A549 (cell line): Measurements from ENCODE around the gene F2R.

Source experiments
- CEBPB ChIP-seq, 2 experiments: fragments of >200 bp in 1 of 2; sonication (Bioruptor Twin) in 1 of 2; formaldehyde crosslinking in 1 of 2; IDR thresholded peaks; 2 replicates each; pipeline ENCODE4 v1.6.1; 2012 to 2016
- CTCF ChIP-seq: fragments of >200 bp; sonication (Bioruptor Twin); formaldehyde crosslinking; IDR thresholded peaks from 3 replicates; pipeline ENCODE4 v1.5.1; 2016
- EP300 ChIP-seq, 2 experiments: fragments of >200 bp; sonication (Bioruptor Twin); formaldehyde crosslinking; IDR thresholded peaks; 2 replicates in 1 of 2; 3 replicates in 1 of 2; pipeline ENCODE4 v1.6.1; 2016 to 2017
- HMGXB4 ChIP-seq: fragments of 250-450 bp; sonication (Bioruptor Pico); IDR thresholded peaks from 2 replicates; pipeline ENCODE4 v1.5.0; 2021; ENCODE audit warnings: mild to moderate bottlenecking, moderate library complexity, borderline replicate concordance
- JUN ChIP-seq, 2 experiments: fragments of >200 bp; sonication (Bioruptor Twin); formaldehyde crosslinking; IDR thresholded peaks; 2 replicates in 1 of 2; 3 replicates in 1 of 2; pipeline ENCODE4 v1.6.1; 2016 to 2017
- MAX ChIP-seq: IDR thresholded peaks from 2 replicates; pipeline ENCODE4 v1.6.1; 2012
- POLR2A ChIP-seq: IDR thresholded peaks from 2 replicates; pipeline ENCODE4 v1.6.1; 2012; ENCODE audit warnings: mild to moderate bottlenecking, low read length
- RNF2 ChIP-seq: fragments of 200-600 bp; sonication (generic); IDR thresholded peaks from 2 replicates; pipeline ENCODE4 v1.6.1; 2016; ENCODE audit warnings: low read depth, mild to moderate bottlenecking, antibody characterized with exemption, moderate library complexity, borderline replicate concordance
- SREBF2 ChIP-seq: fragments of 450-650 bp; IDR thresholded peaks from 2 replicates; pipeline ENCODE4 v1.6.1; 2014; ENCODE audit warnings: mild to moderate bottlenecking, moderate library complexity

- TF ChIP-seq EP300 (IDR thresholded peaks at IDR 0.05): no peak
- no peak for TF ChIP-seq POLR2A
- TF ChIP-seq CTCF: no peak
- TF ChIP-seq CEBPB (IDR thresholded peaks at IDR 0.05): no peak
- TF ChIP-seq JUN (IDR thresholded peaks at IDR 0.05): no peak
- no peak for TF ChIP-seq MAX
- no peak for TF ChIP-seq SREBF2
- TF ChIP-seq RNF2: no peak
- TF ChIP-seq HMGXB4 (CRISPR knock-in tag): no peak
Observed at GRCh38 chr5:76745670-76746069, 29.7 kb downstream of the F2R start.
